HPDE6-E6E7 (cell line): Measurements from ENCODE around the gene MAL.

Experiments
- DNase-seq: peaks from one replicate; pipeline ENCODE4 v3.0.0; 2011; ENCODE audit warnings: missing footprints; ENCODE audit errors: extremely low spot score

The MAL gene

GRCh38 chr2:95025406-95026319 lies at the start of gene MAL:
Gene MAL, plus strand, starts transcription at chr2:95025708. Its CDS starts 85 bp downstream, at chr2:95025793.
- DNase-seq: no peak

GRCh38 chr2:94977826-94978225 lies 47.7 kb upstream of the MAL start:
- no peak for DNase-seq

- no peak for DNase-seq
Observed at GRCh38 chr2:94978917-94979316, 46.6 kb upstream of the MAL start.

- DNase-seq: no peak
Observed at GRCh38 chr2:94979406-94980375, 45.8 kb upstream of the MAL start.

- DNase-seq: no peak
Observed at GRCh38 chr2:94980406-94980805, 45.1 kb upstream of the MAL start.

DNA sequence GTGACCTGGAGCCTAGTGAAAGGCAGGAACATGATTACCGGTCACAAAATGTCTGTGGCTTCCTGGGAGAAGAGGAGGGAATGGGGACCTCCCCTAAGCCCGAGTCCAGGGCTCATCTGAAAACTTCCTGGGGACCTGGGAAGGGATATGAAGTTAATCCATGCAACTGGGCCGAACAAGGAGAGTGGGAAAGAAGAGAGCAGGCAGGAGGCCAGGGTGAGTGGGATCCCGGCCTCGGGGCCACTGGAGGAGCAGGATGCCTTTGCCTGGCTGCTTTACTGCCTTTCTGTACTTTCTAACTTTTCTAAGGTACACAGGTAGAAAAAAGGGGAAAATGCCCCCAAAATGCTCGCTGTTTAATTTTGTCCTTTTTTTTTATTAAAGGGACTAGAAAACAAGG lies 43.4 kb upstream of the MAL start:
- DNase-seq: no peak

DNA sequence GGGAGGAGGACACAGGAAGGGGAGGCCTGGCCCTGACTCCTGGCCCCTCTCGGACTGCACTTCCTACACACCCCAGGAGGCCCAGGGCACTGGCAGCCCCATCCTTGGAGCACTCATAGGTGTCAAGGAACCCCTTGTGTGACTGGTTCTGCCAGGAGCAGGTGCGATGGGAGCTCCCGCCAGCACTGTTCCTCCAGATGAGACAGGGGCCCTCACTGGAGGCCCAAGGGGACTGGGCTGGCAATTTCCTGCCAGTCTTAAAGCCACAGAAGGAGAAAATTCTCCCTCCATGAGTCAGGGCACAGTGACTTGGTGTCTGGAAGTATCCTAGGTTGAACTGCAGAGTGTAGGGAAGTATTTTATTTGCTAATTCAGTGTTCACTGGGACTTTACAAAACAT lies 42.8 kb upstream of the MAL start:
- DNase-seq: peak; percentile 23

- peak; percentile 13 for DNase-seq
Observed at GRCh38 chr2:94984964-94985575, 40.4 kb upstream of the MAL start.

GRCh38 chr2:94985636-94986035 lies 39.9 kb upstream of the MAL start:
- DNase-seq: no peak

DNA sequence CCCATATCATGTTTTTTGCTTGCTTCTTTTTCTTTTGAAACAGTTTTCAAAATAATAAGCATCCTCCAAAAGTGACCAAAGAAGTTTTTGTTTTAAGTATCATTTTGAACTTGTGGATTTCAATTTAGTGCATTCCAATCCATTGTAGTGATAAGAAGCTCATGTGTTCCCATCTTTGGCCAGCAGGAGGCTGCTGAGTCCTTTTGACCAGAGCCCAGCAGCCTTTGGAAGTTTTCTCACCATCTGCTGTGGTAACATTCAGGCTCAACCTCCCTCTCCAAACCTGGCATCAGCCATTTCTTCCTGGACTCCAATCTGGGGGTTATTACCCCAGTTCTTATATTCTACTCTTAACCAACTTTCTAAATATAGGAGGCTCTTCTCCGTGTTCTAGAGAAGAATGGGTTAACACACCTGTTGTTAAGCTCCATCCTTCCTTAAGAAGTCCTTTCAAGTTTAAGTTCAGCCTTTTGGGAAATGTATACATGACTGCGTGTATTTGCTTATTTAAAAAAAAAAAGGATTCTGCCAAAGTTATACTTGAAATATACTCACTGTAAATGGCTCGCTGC lies 39.0 kb upstream of the MAL start:
- peak; percentile 56 for DNase-seq

GRCh38 chr2:94987074-94988020 lies 38.2 kb upstream of the MAL start:
- DNase-seq: no peak

DNA sequence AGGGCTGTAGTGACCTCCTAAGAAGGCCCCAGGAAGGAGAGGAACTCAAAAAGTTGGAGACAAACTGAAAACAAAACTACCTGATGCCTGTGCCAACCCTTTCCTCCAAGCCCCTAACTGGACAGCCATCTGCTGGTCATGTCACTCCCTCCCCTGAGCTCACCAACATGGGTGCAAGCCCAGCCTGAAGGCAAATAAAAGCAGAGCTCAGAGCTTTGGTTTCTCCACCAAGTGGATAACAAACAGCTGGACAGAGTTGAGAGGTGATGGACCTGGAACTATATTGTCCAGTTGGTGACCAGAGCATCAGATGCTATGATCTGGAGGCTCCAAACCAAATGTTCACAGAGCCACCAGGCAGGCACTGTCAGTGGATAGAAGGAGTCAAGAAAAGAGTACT lies 34.6 kb upstream of the MAL start:
- DNase-seq: no peak

DNA sequence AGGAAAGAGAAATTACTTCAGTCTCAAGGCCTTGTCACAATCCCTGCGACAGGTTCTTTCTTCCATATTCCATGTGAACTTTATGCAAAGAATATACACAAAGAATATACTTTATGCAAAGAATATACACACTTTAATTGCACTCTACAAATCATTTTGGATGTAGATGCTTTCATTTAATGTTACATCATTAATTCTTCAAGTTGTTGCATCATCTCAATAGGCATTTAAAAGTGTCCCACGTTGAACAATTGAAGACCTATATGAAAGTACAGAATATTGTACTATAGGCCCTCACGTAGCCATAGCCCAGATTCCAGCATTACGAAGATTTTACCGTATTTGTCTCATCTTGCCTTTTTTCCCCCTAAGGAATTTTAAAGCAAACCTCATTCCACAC lies 33.1 kb upstream of the MAL start:
- DNase-seq: no peak

DNA sequence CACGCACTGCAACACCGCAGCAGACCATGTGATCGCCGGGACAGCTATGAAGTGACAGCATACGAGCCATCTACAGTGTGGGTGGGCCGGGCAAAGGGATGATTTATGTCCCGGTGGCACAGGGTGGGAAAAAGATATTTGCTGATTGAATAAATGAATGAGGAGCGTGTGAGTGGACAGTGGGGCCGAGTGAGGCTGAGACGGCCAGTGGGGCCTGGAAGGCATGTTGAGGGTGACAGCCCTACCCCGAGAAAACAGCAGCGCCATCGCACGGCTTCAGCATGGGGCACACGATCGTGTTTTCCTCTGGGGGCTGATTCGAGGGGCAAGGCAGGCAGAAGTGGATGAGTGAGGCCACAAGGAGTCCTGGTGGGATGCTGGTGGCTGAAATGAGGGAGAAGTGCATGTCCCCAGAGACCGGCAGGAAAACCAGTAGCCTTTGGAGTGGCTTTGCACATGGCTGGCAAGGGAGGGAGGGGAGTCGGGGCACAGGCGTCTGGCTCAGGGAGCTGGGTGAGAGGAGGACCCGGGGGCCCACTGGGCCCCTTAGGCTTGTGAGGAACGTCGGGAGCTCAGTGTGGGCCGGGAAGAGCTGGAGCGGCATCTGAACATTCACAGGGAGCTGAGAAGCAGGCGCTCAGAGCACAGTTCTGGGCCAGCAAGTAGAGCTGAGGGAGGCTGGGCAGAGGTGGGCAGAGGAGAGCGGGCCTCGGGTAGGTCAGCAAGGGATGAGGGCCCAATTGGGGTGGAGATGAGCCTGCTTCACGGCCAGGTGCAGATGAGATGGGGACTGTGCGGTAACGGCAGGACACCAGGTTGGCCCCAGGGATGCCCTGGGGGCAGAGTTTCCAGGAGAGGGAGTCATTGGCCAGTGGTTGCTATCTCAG lies 32.1 kb upstream of the MAL start:
- no peak for DNase-seq

- DNase-seq: no peak
Observed at GRCh38 chr2:94994063-94994913, 31.2 kb upstream of the MAL start.

- no peak for DNase-seq
Observed at GRCh38 chr2:94994914-94995552, 30.5 kb upstream of the MAL start.

GRCh38 chr2:94995553-94996304 lies 29.8 kb upstream of the MAL start:
- no peak for DNase-seq
